Ovary (tissue), 3 donors: ENCODE measurements around the gene XYLT2.

Experiments used
- CTCF ChIP-seq, 3 donors: fragments of 450-650 bp in 2 of 3; fragments of 200-600 bp in 1 of 3; IDR thresholded peaks; one replicate each; pipeline versions ENCODE4 v1.5.1 to v1.8.0; 2016 to 2022; ENCODE audit warnings: antibody characterized with exemption in 3 of 3, mild to moderate bottlenecking in 1 of 3
- EP300 ChIP-seq: sonication (generic); formaldehyde crosslinking; IDR thresholded peaks from one replicate; pipeline ENCODE4 v1.6.1; 2017; ENCODE audit warnings: antibody characterized with exemption
- POLR2A ChIP-seq: fragments of 450-650 bp; IDR thresholded peaks from one replicate; pipeline ENCODE4 v1.6.1; 2017; ENCODE audit warnings: antibody characterized with exemption, mild to moderate bottlenecking, moderate library complexity
- donor health status: DM: no; HTN: no; CAD: no.

- TF ChIP-seq EP300 (no peak), CTCF (IDR thresholded peaks at IDR 0.05) (no peak), POLR2A (no peak)
These were observed 46.7 kb downstream of the XYLT2 start for GRCh38 chr17:50392621-50393020.
